Measurements from ENCODE around the gene DEFB129.

DNA sequence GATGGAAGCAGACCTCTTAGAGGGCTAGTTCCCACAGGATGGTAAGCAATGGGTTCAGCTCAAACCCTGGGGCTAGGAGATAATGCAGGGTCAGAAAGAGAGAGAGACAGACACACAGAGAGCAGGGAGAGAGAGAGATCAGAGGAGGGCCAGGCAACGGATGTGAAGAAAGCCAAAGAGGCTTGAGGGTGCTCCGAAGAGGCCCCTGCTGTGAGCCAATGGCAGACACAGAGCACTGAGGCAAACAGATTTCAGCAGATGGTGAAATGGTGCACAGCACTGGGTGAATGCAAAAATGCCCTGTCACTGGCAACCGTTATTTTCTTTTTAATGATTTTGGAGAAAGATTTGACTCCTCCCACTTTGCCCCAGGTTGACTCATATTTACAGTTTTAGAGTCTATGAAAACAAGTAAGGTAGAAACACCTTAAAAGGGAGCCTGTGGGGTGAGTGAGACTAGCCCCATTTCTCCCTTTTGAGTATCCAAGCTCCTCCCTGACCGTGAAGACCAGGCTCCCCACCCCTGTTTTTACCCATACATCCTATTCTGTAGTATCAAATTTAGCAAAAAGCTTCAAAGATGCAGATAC lies 31.3 kb downstream of the DEFB129 start:
- TF ChIP-seq POLR2A (IDR thresholded peaks at IDR 0.05; ENCODE audit: low read depth, low read length) (no peak), POLR2AphosphoS5 (IDR thresholded peaks at IDR 0.05; ENCODE audit: low read depth, low read length) (no peak), SPI1 (IDR thresholded peaks at IDR 0.05; ENCODE audit: low read depth, low read length) (no peak), POU2F2 (IDR thresholded peaks at IDR 0.05; ENCODE audit: low read depth, low read length) (no peak), PAX5 (IDR thresholded peaks at IDR 0.05; ENCODE audit: insufficient read depth, low read length, severe bottlenecking) (no peak)
